BLaER1 treated with 17β-estradiol and CSF1 and Interleukin-3, amounts not matched to agents 10 nM and 100 nM (cell line): ENCODE measurements around the gene AKT2.

Experiments used
- H3K27ac ChIP-seq, 11 experiments: shearing (Covaris generic); formaldehyde crosslinking; 2 replicates each; pipeline ENCODE4 v1.8.1; 2022
- H3K27me3 ChIP-seq, 11 experiments: shearing (Covaris generic); formaldehyde crosslinking; 2 replicates each; pipeline ENCODE4 v1.8.1; 2022
- H3K36me3 ChIP-seq, 11 experiments: shearing (Covaris generic); formaldehyde crosslinking; 2 replicates each; pipeline ENCODE4 v1.8.1; 2022
- H3K4me1 ChIP-seq, 10 experiments: shearing (Covaris generic); formaldehyde crosslinking; 2 replicates each; pipeline ENCODE4 v1.8.1; 2022
- H3K4me2 ChIP-seq, 11 experiments: shearing (Covaris generic); formaldehyde crosslinking; 2 replicates each; pipeline ENCODE4 v1.8.1; 2022
- H3K4me3 ChIP-seq, 10 experiments: shearing (Covaris generic); formaldehyde crosslinking; 2 replicates each; pipeline ENCODE4 v1.8.1; 2022
- H3K9ac ChIP-seq, 11 experiments: shearing (Covaris generic); formaldehyde crosslinking; 2 replicates each; pipeline ENCODE4 v1.8.1; 2022
- H3K9me3 ChIP-seq, 11 experiments: shearing (Covaris generic); formaldehyde crosslinking; replicated peaks in 1 of 11; 2 replicates each; pipeline ENCODE4 v1.8.1; 2022
- H4K20me1 ChIP-seq, 11 experiments: shearing (Covaris generic); formaldehyde crosslinking; 2 replicates each; pipeline ENCODE4 v1.8.1; 2022
- Cebpa-rat ChIP-seq, 11 experiments: shearing (Covaris generic); IDR thresholded peaks; 2 replicates each; pipeline ENCODE4 v1.8.1; 2022

AKT2 gene

GRCh38 chr19:40273469-40274360 is 11.4 kb downstream of the AKT2 start:
- Histone ChIP-seq H3K27ac (peak overlapping the region in 4 of 11 experiments; percentile 29 to 54 (median 44); a peak in 5 of 22 replicates), H3K9me3 (no peaks in the 10 kb centered on the region), H4K20me1 (peaks cover 96 to 99% (median 98%) of the 10 kb centered on the region in 11 experiments), H3K9ac (peak overlapping the region in 9 of 11 experiments; percentile 23 to 61 (median 39); a peak in 12 of 22 replicates), H3K4me1 (peaks cover 48 to 89% (median 82%) of the 10 kb centered on the region in 10 experiments), H3K36me3 (peaks cover 15 to 46% (median 30%) of the 10 kb centered on the region in 11 experiments; a peak in 20 of 22 replicates), H3K27me3 (no peaks in the 10 kb centered on the region), H3K4me2 (peak overlapping the region; percentile 78 to 95 (median 90)), H3K4me3 (peak overlapping the region in 1 of 10 experiments; percentile 43; a peak in 1 of 20 replicates)
- TF ChIP-seq Cebpa-rat (IDR thresholded peaks at IDR 0.05): no peak

GRCh38 chr19:40272261-40272660 is 12.9 kb downstream of the AKT2 start:
- Histone ChIP-seq H3K27me3 (no peaks in the 10 kb centered on the region), H3K4me2 (peak overlapping the region in 8 of 11 experiments; percentile 49 to 80 (median 60); a peak in 16 of 22 replicates), H3K27ac (peak overlapping the region in 2 of 11 experiments; percentile 9 to 48; a peak in 3 of 22 replicates), H3K4me3 (no peak overlapping the region), H4K20me1 (peaks cover 96 to 99% (median 98%) of the 10 kb centered on the region in 11 experiments), H3K36me3 (peaks cover 21 to 61% (median 38%) of the 10 kb centered on the region in 11 experiments; a peak in 21 of 22 replicates), H3K9me3 (no peaks in the 10 kb centered on the region), H3K9ac (peak overlapping the region in 2 of 11 experiments; percentile 27 to 40; a peak in 2 of 22 replicates), H3K4me1 (peaks cover 35 to 89% (median 82%) of the 10 kb centered on the region in 10 experiments)
- no peak for TF ChIP-seq Cebpa-rat (IDR thresholded peaks at IDR 0.05)

GRCh38 chr19:40271706-40272105 is 13.4 kb downstream of the AKT2 start:
- H3K27ac ChIP-seq: peak overlapping the region in 3 of 11 experiments; percentile 1 to 48 (median 9); a peak in 3 of 22 replicates
- H3K4me2 ChIP-seq: peak overlapping the region in 8 of 11 experiments; percentile 49 to 80 (median 60); a peak in 17 of 22 replicates
- TF ChIP-seq Cebpa-rat (IDR thresholded peaks at IDR 0.05): no peak

GRCh38 chr19:40270362-40271089 is 14.6 kb downstream of the AKT2 start:
- peaks cover 35 to 86% (median 81%) of the 10 kb centered on the region in 10 experiments for H3K4me1 ChIP-seq
- H3K36me3 ChIP-seq: peaks cover 21 to 66% (median 47%) of the 10 kb centered on the region in 11 experiments; a peak in 21 of 22 replicates
- H4K20me1 ChIP-seq: peaks cover 100% of the 10 kb centered on the region in 11 experiments
- peak overlapping the region in 1 of 11 experiments; percentile 10; a peak in 2 of 22 replicates for H3K27ac ChIP-seq
- no peaks in the 10 kb centered on the region for H3K9me3 ChIP-seq
- no peak overlapping the region; a peak in 1 of 22 replicates for H3K9ac ChIP-seq
- no peak for TF ChIP-seq Cebpa-rat (IDR thresholded peaks at IDR 0.05)
- H3K4me3 ChIP-seq: no peak overlapping the region
- H3K27me3 ChIP-seq: no peaks in the 10 kb centered on the region
- H3K4me2 ChIP-seq: peak overlapping the region in 4 of 11 experiments; percentile 13 to 80 (median 38); a peak in 5 of 22 replicates

More at GRCh38 chr19:40271706-40272105, 13.4 kb downstream of the AKT2 start:
- Histone ChIP-seq H4K20me1 (peaks cover 96 to 99% (median 98%) of the 10 kb centered on the region in 11 experiments), H3K4me3 (no peak overlapping the region), H3K9me3 (no peaks in the 10 kb centered on the region), H3K9ac (peak overlapping the region in 5 of 11 experiments; percentile 8 to 40 (median 25); a peak in 2 of 22 replicates), H3K27me3 (no peaks in the 10 kb centered on the region), H3K4me1 (peaks cover 35 to 89% (median 82%) of the 10 kb centered on the region in 10 experiments), H3K36me3 (peaks cover 21 to 60% (median 37%) of the 10 kb centered on the region in 11 experiments; a peak in 21 of 22 replicates)

GRCh38 chr19:40269216-40269940 is 15.8 kb downstream of the AKT2 start:
- Histone ChIP-seq H3K4me1 (peaks cover 24 to 74% (median 70%) of the 10 kb centered on the region in 10 experiments), H3K27me3 (no peaks in the 10 kb centered on the region), H3K4me2 (no peak overlapping the region), H4K20me1 (peaks cover 99 to 100% (median 100%) of the 10 kb centered on the region in 11 experiments), H3K9me3 (no peaks in the 10 kb centered on the region), H3K4me3 (no peak overlapping the region), H3K27ac (no peak overlapping the region), H3K36me3 (peaks cover 32 to 77% (median 58%) of the 10 kb centered on the region in 11 experiments), H3K9ac (no peak overlapping the region)
- no peak for TF ChIP-seq Cebpa-rat (IDR thresholded peaks at IDR 0.05)

- Histone ChIP-seq H3K4me2 (peak overlapping the region in 6 of 11 experiments; percentile 4 to 40 (median 22); a peak in 6 of 22 replicates), H3K4me1 (peaks cover 12 to 57% (median 53%) of the 10 kb centered on the region in 10 experiments; a peak in 19 of 20 replicates), H3K27ac (peak overlapping the region in 1 of 11 experiments; percentile 23; a peak in 1 of 22 replicates), H3K9ac (peak overlapping the region in 1 of 11 experiments; percentile 9; a peak in 1 of 22 replicates), H3K36me3 (peaks cover 49 to 91% (median 72%) of the 10 kb centered on the region in 11 experiments), H3K27me3 (no peaks in the 10 kb centered on the region), H3K9me3 (peaks cover 0 to 3% (median 0%) of the 10 kb centered on the region in 11 experiments; a peak in 1 of 22 replicates), H4K20me1 (peaks cover 99 to 100% (median 100%) of the 10 kb centered on the region in 11 experiments), H3K4me3 (no peak overlapping the region)
- TF ChIP-seq Cebpa-rat (IDR thresholded peaks at IDR 0.05): no peak
These were observed 17.5 kb downstream of the AKT2 start for GRCh38 chr19:40267601-40267997.

- peak overlapping the region in 6 of 11 experiments; percentile 3 to 40 (median 27); a peak in 8 of 22 replicates for H3K4me2 ChIP-seq
- H3K36me3 ChIP-seq: peaks cover 49 to 91% (median 74%) of the 10 kb centered on the region in 11 experiments
- peaks cover 14 to 51% (median 48%) of the 10 kb centered on the region in 10 experiments; a peak in 19 of 20 replicates for H3K4me1 ChIP-seq
- H3K9me3 ChIP-seq: peaks cover 0 to 7% (median 0%) of the 10 kb centered on the region in 11 experiments; a peak in 1 of 22 replicates
- H3K9ac ChIP-seq: no peak overlapping the region
- peaks cover 99 to 100% (median 100%) of the 10 kb centered on the region in 11 experiments for H4K20me1 ChIP-seq
- H3K27me3 ChIP-seq: no peaks in the 10 kb centered on the region
- no peak overlapping the region for H3K4me3 ChIP-seq
- no peak for TF ChIP-seq Cebpa-rat (IDR thresholded peaks at IDR 0.05)
- H3K27ac ChIP-seq: no peak overlapping the region
These were observed 18.1 kb downstream of the AKT2 start for GRCh38 chr19:40266912-40267600.
